H9 (cell line): ENCODE results near the gene FMN1. TPM values are rescaled to one million over a fixed set of nuclear protein-coding genes. Genes with fewer than 3 reads are reported as not detected.

Source experiments
- DNase-seq: peaks from one replicate; pipeline ENCODE4 v3.0.0-alpha.2; 2017
- H2AFZ ChIP-seq: one replicate; pipeline ENCODE4 v1.6.1; 2013; ENCODE audit warnings: mild to moderate bottlenecking, low read length, control low read depth, moderate library complexity
- H2AK5ac ChIP-seq: 2 replicates; pipeline ENCODE4 v1.6.1; 2013; ENCODE audit warnings: low read length, control low read depth, mixed read lengths; ENCODE audit not compliant: insufficient read length
- H2BK120ac ChIP-seq: one replicate; pipeline ENCODE4 v1.6.1; 2013; ENCODE audit warnings: low read depth, mild to moderate bottlenecking, low read length, control low read depth, inconsistent platforms; ENCODE audit not compliant: poor library complexity, severe bottlenecking
- H2BK12ac ChIP-seq: 2 replicates; pipeline ENCODE4 v1.6.1; 2013; ENCODE audit warnings: low read length, control low read depth, mixed read lengths, low read depth; ENCODE audit not compliant: insufficient read length
- H2BK15ac ChIP-seq: 2 replicates; pipeline ENCODE4 v1.6.1; 2013; ENCODE audit warnings: low read depth, low read length, control low read depth
- H2BK20ac ChIP-seq: one replicate; pipeline ENCODE4 v1.6.1; 2013; ENCODE audit warnings: low read depth, mild to moderate bottlenecking, low read length, control low read depth, inconsistent platforms; ENCODE audit not compliant: poor library complexity, severe bottlenecking
- H2BK5ac ChIP-seq: 2 replicates; pipeline ENCODE4 v1.6.1; 2013; ENCODE audit warnings: low read length, control low read depth, mixed read lengths; ENCODE audit not compliant: insufficient read length
- H3K14ac ChIP-seq: 2 replicates; pipeline ENCODE4 v1.6.1; 2013; ENCODE audit warnings: low read length, control low read depth; ENCODE audit not compliant: insufficient read depth
- H3K18ac ChIP-seq: 2 replicates; pipeline ENCODE4 v1.6.1; 2013; ENCODE audit warnings: low read depth, mild to moderate bottlenecking, mixed read lengths, low read length, control low read depth; ENCODE audit not compliant: insufficient read length
- H3K23ac ChIP-seq: 2 replicates; pipeline ENCODE4 v1.6.1; 2013; ENCODE audit warnings: low read length, control low read depth, mixed read lengths, low read depth; ENCODE audit not compliant: insufficient read length
- H3K23me2 ChIP-seq: 2 replicates; pipeline ENCODE4 v1.6.1; 2013; ENCODE audit warnings: low read depth, mild to moderate bottlenecking, mixed read lengths, low read length, control low read depth; ENCODE audit not compliant: insufficient read length, poor library complexity, severe bottlenecking
- H3K27ac ChIP-seq: 2 replicates; pipeline ENCODE4 v1.5.1; 2013; ENCODE audit warnings: low read length, control low read depth, mixed read lengths, low read depth; ENCODE audit not compliant: insufficient read length
- H3K27me3 ChIP-seq: 2 replicates; pipeline ENCODE4 v1.6.1; 2013; ENCODE audit warnings: low read length, control low read depth, inconsistent platforms; ENCODE audit not compliant: insufficient read depth
- H3K4ac ChIP-seq: 2 replicates; pipeline ENCODE4 v1.6.1; 2013; ENCODE audit warnings: low read depth, mild to moderate bottlenecking, control low read depth, inconsistent platforms, low read length, moderate library complexity
- H3K4me1 ChIP-seq: 2 replicates; pipeline ENCODE4 v1.6.1; 2013; ENCODE audit warnings: low read length, control low read depth, inconsistent platforms; ENCODE audit not compliant: insufficient read depth
- H3K4me2 ChIP-seq: 2 replicates; pipeline ENCODE4 v1.6.1; 2013; ENCODE audit warnings: low read length, control low read depth, mixed read lengths; ENCODE audit not compliant: insufficient read length, insufficient read depth
- H3K56ac ChIP-seq: 2 replicates; pipeline ENCODE4 v1.6.1; 2013; ENCODE audit warnings: low read depth, mild to moderate bottlenecking, mixed read lengths, low read length, control low read depth; ENCODE audit not compliant: insufficient read length
- H3K79me1 ChIP-seq: 2 replicates; pipeline ENCODE4 v1.6.1; 2013; ENCODE audit warnings: low read depth, mild to moderate bottlenecking, moderate library complexity, low read length, control low read depth, inconsistent platforms; ENCODE audit not compliant: insufficient read depth, poor library complexity, severe bottlenecking
- H3K79me2 ChIP-seq: 2 replicates; pipeline ENCODE4 v1.6.1; 2013; ENCODE audit warnings: low read length, control low read depth, inconsistent platforms; ENCODE audit not compliant: insufficient read depth
- H3K9ac ChIP-seq: 2 replicates; pipeline ENCODE4 v1.6.1; 2013; ENCODE audit warnings: low read length, control low read depth, mixed read lengths; ENCODE audit not compliant: insufficient read length; ENCODE audit errors: extremely low read depth
- H3K9me3 ChIP-seq: one replicate; pipeline ENCODE4 v1.6.1; 2013; ENCODE audit warnings: low read depth, low read length, inconsistent platforms; ENCODE audit not compliant: control insufficient read depth
- H3T11ph ChIP-seq: one replicate; pipeline ENCODE4 v1.6.1; 2013; ENCODE audit warnings: mild to moderate bottlenecking, low read length, control low read depth, inconsistent platforms
- H4K20me1 ChIP-seq: one replicate; pipeline ENCODE4 v1.6.1; 2013; ENCODE audit not compliant: control insufficient read depth, insufficient read length, insufficient read depth
- H4K5ac ChIP-seq: 2 replicates; pipeline ENCODE4 v1.6.1; 2013; ENCODE audit warnings: low read depth, mild to moderate bottlenecking, mixed read lengths, low read length, control low read depth; ENCODE audit not compliant: insufficient read length
- H4K8ac ChIP-seq: replicated peaks from 2 replicates; pipeline ENCODE4 v1.6.1; 2013; ENCODE audit warnings: low read length, control low read depth, mixed read lengths, low read depth; ENCODE audit not compliant: insufficient read length
- H4K91ac ChIP-seq: 2 replicates; pipeline ENCODE4 v1.6.1; 2013; ENCODE audit warnings: low read depth, mild to moderate bottlenecking, moderate library complexity, mixed read lengths, low read length, control low read depth; ENCODE audit not compliant: insufficient read length
- H3K27ac Mint-ChIP-seq, 3 experiments: 2 replicates in 2 of 3; 3 replicates in 1 of 3; pipeline ENCODE4 v1.8.0; 2020 to 2021; ENCODE audit warnings: mixed read lengths in 3 of 3, mild to moderate bottlenecking in 1 of 3, moderate library complexity in 1 of 3
- H3K27me3 Mint-ChIP-seq: 2 replicates; pipeline ENCODE4 v1.8.0; 2021; ENCODE audit warnings: low read depth, mild to moderate bottlenecking, moderate library complexity, mixed read lengths
- H3K36me3 Mint-ChIP-seq, 3 experiments: 2 replicates in 2 of 3; 3 replicates in 1 of 3; pipeline ENCODE4 v1.8.0; 2020 to 2021; ENCODE audit warnings: low read depth in 3 of 3, mixed read lengths in 3 of 3; ENCODE audit not compliant: insufficient read depth in 1 of 3
- H3K4me1 Mint-ChIP-seq, 2 experiments: 2 replicates each; pipeline ENCODE4 v1.8.0; 2020; ENCODE audit warnings: mixed read lengths in 2 of 2
- H3K4me3 Mint-ChIP-seq, 2 experiments: 2 replicates in 1 of 2; 3 replicates in 1 of 2; pipeline ENCODE4 v1.8.0; 2020 to 2021; ENCODE audit warnings: mild to moderate bottlenecking in 2 of 2, mixed read lengths in 2 of 2, moderate library complexity in 1 of 2
- H3K9me3 Mint-ChIP-seq, 2 experiments: 2 replicates in 1 of 2; 3 replicates in 1 of 2; pipeline ENCODE4 v1.8.0; 2020; ENCODE audit warnings: mild to moderate bottlenecking in 2 of 2, mixed read lengths in 2 of 2, moderate library complexity in 1 of 2
- CTCF ChIP-seq: fragments of 200-600 bp; sonication (generic); conservative IDR thresholded peaks from 3 replicates; pipeline ENCODE4 v1.8.0; 2021; ENCODE audit warnings: antibody characterized with exemption, mild to moderate bottlenecking
- WGBS: extraction: QIAGEN DNeasy Blood & Tissue Kit; methylation state at CpG from one replicate; pipeline ENCODE4 v1.1.7; 2013; ENCODE audit warnings: missing lambda C conversion rate, low lambda C conversion rate, mixed read lengths; ENCODE audit not compliant: insufficient read length; ENCODE audit errors: extremely low coverage; 5-methylcytosine and 5-hydroxymethylcytosine counted together
- total RNA-seq: library from RNA; stranded (reverse); gene quantifications from 2 replicates; pipeline ENCODE4 v1.2.1, GENCODE V29; 2021

FMN1 gene
- total RNA-seq, 1 experiment from 2014 or later, result 1.9 TPM

- Mint-ChIP-seq H3K9me3 (peaks cover 0 to 3% of the 10 kb centered on the region in 2 experiments; a peak in 1 of 5 replicates), H3K4me3 (no peak overlapping the region), H3K27ac (no peak overlapping the region), H3K4me1 (no peaks in the 10 kb centered on the region), H3K27me3 (no peaks in the 10 kb centered on the region), H3K36me3 (no peaks in the 10 kb centered on the region)
- Histone ChIP-seq H3K56ac (no peak overlapping the region), H3K9me3 (no peaks in the 10 kb centered on the region), H3K4ac (no peak overlapping the region), H4K20me1 (no peaks in the 10 kb centered on the region), H2BK20ac (no peak overlapping the region), H2BK5ac (no peak overlapping the region), H4K5ac (no peak overlapping the region), H3K27ac (no peak overlapping the region), H2AFZ (no peak overlapping the region), H3K14ac (no peak overlapping the region), H2AK5ac (no peak overlapping the region), H3T11ph (no peak overlapping the region), H3K18ac (no peak overlapping the region), H3K27me3 (no peaks in the 10 kb centered on the region), H3K9ac (no peak overlapping the region), H2BK15ac (no peak overlapping the region), H3K79me2 (no peaks in the 10 kb centered on the region), H3K23ac (no peak overlapping the region), H2BK120ac (no peak overlapping the region), H3K79me1 (no peaks in the 10 kb centered on the region), H3K4me2 (no peak overlapping the region), H2BK12ac (no peak overlapping the region), H4K91ac (no peak overlapping the region), H3K23me2 (no peaks in the 10 kb centered on the region), H4K8ac (no peak overlapping the region), H3K4me1 (no peaks in the 10 kb centered on the region)
- no peak for DNase-seq
- WGBS, result no CpG with 5 or more reads among the region's 2 CpGs
- no peak for TF ChIP-seq CTCF
Measured at GRCh38 chr15:33218071-33218491, 23.6 kb upstream of the FMN1 start.
